Keratinocyte (primary cell): Measurements from ENCODE around the gene SAMD4A. TPM values are rescaled to one million over a fixed set of nuclear protein-coding genes. Genes with fewer than 3 reads are reported as not detected.
A peak's percentile ranks its signal among the peaks of the same experiment; 100 is the strongest.

Experiments
- DNase-seq: peaks from one replicate; pipeline ENCODE4 v3.0.0-alpha.2; 2011; ENCODE audit warnings: low read depth, missing footprints, low spot score
- FAIRE-seq: peaks from 2 replicates; lab custom pipeline; 2011; peaks lifted over from hg19 to GRCh38; lab: Jason Lieb, UNC
- H2AFZ ChIP-seq: 2 replicates; pipeline ENCODE4 v1.6.0; 2012; ENCODE audit warnings: low read length, control low read depth, inconsistent platforms; ENCODE audit not compliant: control insufficient read depth
- H3K27ac ChIP-seq: 2 replicates; pipeline ENCODE4 v1.5.1; 2011; ENCODE audit warnings: low read length; ENCODE audit not compliant: control insufficient read depth, insufficient read depth
- H3K27me3 ChIP-seq: 3 replicates; pipeline ENCODE4 v1.6.0; 2011; ENCODE audit warnings: low read length; ENCODE audit not compliant: control insufficient read depth, insufficient read depth; ENCODE audit errors: extremely low read depth
- H3K36me3 ChIP-seq, 2 experiments: 2 replicates in 1 of 2; 3 replicates in 1 of 2; pipeline ENCODE4 v1.5.1; 2011; ENCODE audit warnings: low read length in 2 of 2, mild to moderate bottlenecking in 1 of 2; ENCODE audit not compliant: control insufficient read depth in 2 of 2, insufficient read depth in 2 of 2; ENCODE audit errors: extremely low read depth in 1 of 2
- H3K4me1 ChIP-seq: 3 replicates; pipeline ENCODE4 v1.5.1; 2011; ENCODE audit warnings: low read length; ENCODE audit not compliant: control insufficient read depth, insufficient read depth; ENCODE audit errors: extremely low read depth
- H3K4me2 ChIP-seq: 3 replicates; pipeline ENCODE4 v1.6.0; 2011; ENCODE audit warnings: low read depth, low read length; ENCODE audit not compliant: control insufficient read depth, insufficient read depth; ENCODE audit errors: extremely low read depth
- H3K4me3 ChIP-seq, 3 experiments: fragments of 200-600 bp in 1 of 3; sonication (generic) in 1 of 3; 2 replicates in 2 of 3; 3 replicates in 1 of 3; pipeline ENCODE4 v1.5.1; 2011 to 2016; ENCODE audit warnings: low read length in 3 of 3, mild to moderate bottlenecking in 3 of 3, control low read depth in 2 of 3, inconsistent platforms in 1 of 3, low read depth in 1 of 3, mixed read lengths in 1 of 3, mixed run types in 1 of 3, moderate library complexity in 1 of 3; ENCODE audit not compliant: control insufficient read depth in 2 of 3, insufficient read depth in 2 of 3; ENCODE audit errors: extremely low read depth in 1 of 3
- H3K79me2 ChIP-seq: 2 replicates; pipeline ENCODE4 v1.6.0; 2012; ENCODE audit warnings: low read length; ENCODE audit not compliant: control insufficient read depth, insufficient read depth
- H3K9ac ChIP-seq: 3 replicates; pipeline ENCODE4 v1.6.0; 2011; ENCODE audit warnings: low read length; ENCODE audit not compliant: control insufficient read depth, insufficient read depth; ENCODE audit errors: extremely low read depth
- H3K9me1 ChIP-seq: 3 replicates; pipeline ENCODE4 v1.6.0; 2011; ENCODE audit warnings: low read length; ENCODE audit not compliant: control insufficient read depth, insufficient read depth; ENCODE audit errors: extremely low read depth
- H3K9me3 ChIP-seq: 2 replicates; pipeline ENCODE4 v1.5.1; 2012; ENCODE audit warnings: low read depth, low read length; ENCODE audit not compliant: control insufficient read depth
- H4K20me1 ChIP-seq: 3 replicates; pipeline ENCODE4 v1.6.0; 2011; ENCODE audit warnings: low read length; ENCODE audit not compliant: control insufficient read depth, insufficient read depth; ENCODE audit errors: extremely low read depth
- CTCF ChIP-seq, 3 experiments: IDR thresholded peaks in 1 of 3; conservative IDR thresholded peaks in 1 of 3; optimal IDR thresholded peaks in 1 of 3; 2 replicates in 2 of 3; 3 replicates in 1 of 3; pipeline versions ENCODE3 to v1.5.1; 2011; ENCODE audit warnings: low read length in 3 of 3, mild to moderate bottlenecking in 3 of 3, moderate library complexity in 2 of 3, control low read depth in 1 of 3, inconsistent platforms in 1 of 3; ENCODE audit not compliant: insufficient read depth in 2 of 3; ENCODE audit errors: extremely low read depth in 1 of 3
- EZH2 ChIP-seq: IDR thresholded peaks from one replicate; pipeline ENCODE4 v1.6.1; 2012; ENCODE audit warnings: inconsistent platforms, mild to moderate bottlenecking, low read length, moderate library complexity
- dilution Hi-C: fragments of 300-500 bp; cut with MboI; formaldehyde crosslinking; loops from one replicate; pipeline ENCODE4 v1.7.0; 2020; ENCODE audit warnings: low sequenced_read_pairs; ENCODE audit not compliant: extremely low pct_ligation_motif_present
- polyA plus RNA-seq, 5 experiments: library from polyadenylated mRNA; depleted of rRNA in 3 of 5; stranded (reverse) in 3 of 5; stranded (forward) in 1 of 5; unstranded in 1 of 5; fragments of >200 nt; gene quantifications; 1 replicate in 1 of 5; 2 replicates in 3 of 5; 3 replicates in 1 of 5; pipeline versions ENCODE4 v1.2.1 to v1.2.3, GENCODE V29; 2011 to 2012; ENCODE audit warnings: missing spikeins in 2 of 5, low read depth in 1 of 5, low replicate concordance in 1 of 5

SAMD4A gene
- polyA plus RNA-seq, 1 donor (not counting 4 experiments of a cell fraction or from before 2014, with no cell fraction given): 16.2 TPM

DNA sequence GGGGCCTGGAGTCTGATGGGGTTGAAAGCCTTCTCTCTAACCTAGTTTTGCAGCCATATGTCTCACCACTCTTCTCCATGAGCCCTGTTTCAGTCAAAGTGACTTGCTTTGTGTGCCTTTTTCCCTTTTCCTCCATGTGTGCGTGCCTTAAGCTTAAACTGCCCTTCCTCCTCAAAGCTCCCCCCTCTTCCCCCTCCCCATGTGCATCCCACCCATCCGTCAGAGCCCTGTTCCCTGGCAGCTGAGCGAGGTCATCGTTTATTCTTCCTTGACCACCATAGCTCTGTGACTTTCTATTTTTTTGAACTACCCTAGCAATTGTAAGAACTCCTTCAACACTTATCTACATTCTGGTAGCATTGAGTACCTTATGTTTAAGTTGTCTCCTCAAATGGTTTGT is 24.9 kb downstream of the SAMD4A start:
- peaks cover 57% of the 10 kb centered on the region for H3K4me1 ChIP-seq
- H4K20me1 ChIP-seq: peaks cover 9% of the 10 kb centered on the region
- peaks cover 0 to 1% of the 10 kb centered on the region in 2 experiments for H3K36me3 ChIP-seq
- no peaks in the 10 kb centered on the region for H3K9me3 ChIP-seq
- no peak overlapping the region for H3K4me3 ChIP-seq
- no peaks in the 10 kb centered on the region for H3K27me3 ChIP-seq
- no peak overlapping the region for H3K27ac ChIP-seq
- DNase-seq (no peak), FAIRE-seq (no peak)
- H3K9me1 ChIP-seq: peaks cover 3% of the 10 kb centered on the region
- dilution Hi-C loops: no loop called here
- TF ChIP-seq EZH2 (no peak), CTCF (optimal IDR thresholded peaks at IDR 0.05 in 1 of 3, IDR thresholded peaks at IDR 0.05 in 1 of 3, conservative IDR thresholded peaks at IDR 0.05 in 1 of 3; ENCODE audit: extremely low read depth in 1 of 3, insufficient read depth in 2 of 3, low read length in 3 of 3) (no peak)
- H2AFZ ChIP-seq: no peak overlapping the region
- peaks cover 70% of the 10 kb centered on the region for H3K79me2 ChIP-seq
- no peak overlapping the region for H3K9ac ChIP-seq
- peak overlapping the region; percentile 37 for H3K4me2 ChIP-seq

DNA sequence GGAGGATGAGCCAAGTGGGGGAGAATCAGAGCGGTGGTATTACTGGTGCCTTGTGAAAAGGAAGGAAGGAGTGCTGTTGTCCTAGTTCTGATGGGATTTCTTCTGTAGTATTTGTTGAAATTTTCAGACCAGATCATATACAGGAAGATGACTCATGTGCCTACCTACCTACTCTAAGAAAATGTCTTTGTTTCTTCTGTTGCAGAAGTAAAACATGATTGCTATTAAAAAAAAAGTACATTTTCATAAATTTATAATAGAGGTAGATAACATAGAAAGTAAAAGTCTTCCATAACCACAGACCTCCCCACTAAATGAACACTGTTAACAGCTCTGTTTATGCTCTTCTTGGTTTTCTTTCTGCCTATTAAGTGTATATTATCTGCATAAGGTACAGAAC is 26.9 kb downstream of the SAMD4A start:
- Histone ChIP-seq H3K27ac (peak overlapping the region; percentile 82), H4K20me1 (peaks cover 9% of the 10 kb centered on the region), H3K4me1 (peaks cover 61% of the 10 kb centered on the region), H3K9ac (peak overlapping the region; percentile 64), H3K27me3 (no peaks in the 10 kb centered on the region), H3K4me3 (peak overlapping the region in 2 of 3 experiments; percentile 60 to 65), H3K9me1 (peaks cover 6% of the 10 kb centered on the region), H3K36me3 (peaks cover 0 to 1% of the 10 kb centered on the region in 2 experiments), H3K9me3 (no peaks in the 10 kb centered on the region), H3K79me2 (peaks cover 64% of the 10 kb centered on the region), H3K4me2 (peak overlapping the region; percentile 86), H2AFZ (peak overlapping the region; percentile 55)
- peak; percentile 74 for FAIRE-seq
- no peak for TF ChIP-seq CTCF (optimal IDR thresholded peaks at IDR 0.05 in 1 of 3, IDR thresholded peaks at IDR 0.05 in 1 of 3, conservative IDR thresholded peaks at IDR 0.05 in 1 of 3; ENCODE audit: extremely low read depth in 1 of 3, insufficient read depth in 2 of 3, low read length in 3 of 3)
- no peak for TF ChIP-seq EZH2
- dilution Hi-C loops: no loop called here
- no peak for DNase-seq
